ENCODE measurements around the gene PLXNA3. TPM values are rescaled to one million over a fixed set of nuclear protein-coding genes. Genes with fewer than 3 reads are reported as not detected.
"Not testable (repeated sequence)": the region's sequence is repeated elsewhere in the genome, so short reads cannot be mapped to it uniquely, and the experiment has no call there.

The PLXNA3 gene
- total RNA-seq, 1 donor from 2014 or later, result 128 TPM

- DNase-seq (ENCODE audit: low spot score in 2 of 2, unreplicated experiment in 2 of 2), result no peak
- no peak overlapping the region for H3K4me3 Mint-ChIP-seq
- peaks cover 1% of the 10 kb centered on the region for H3K4me1 Mint-ChIP-seq
- H3K9me3 Mint-ChIP-seq, result peaks cover 5% of the 10 kb centered on the region
- H3K36me3 Mint-ChIP-seq, result no peaks in the 10 kb centered on the region
- no peak for TF ChIP-seq CTCF (IDR thresholded peaks at IDR 0.05; ENCODE audit: unreplicated experiment)
- no peaks in the 10 kb centered on the region for H3K27me3 Mint-ChIP-seq (ENCODE audit: low read depth)
- H3K27ac Mint-ChIP-seq, result no peak overlapping the region
These were observed 36.6 kb downstream of the PLXNA3 start for GRCh38 chrX:154494715-154495114.

DNA sequence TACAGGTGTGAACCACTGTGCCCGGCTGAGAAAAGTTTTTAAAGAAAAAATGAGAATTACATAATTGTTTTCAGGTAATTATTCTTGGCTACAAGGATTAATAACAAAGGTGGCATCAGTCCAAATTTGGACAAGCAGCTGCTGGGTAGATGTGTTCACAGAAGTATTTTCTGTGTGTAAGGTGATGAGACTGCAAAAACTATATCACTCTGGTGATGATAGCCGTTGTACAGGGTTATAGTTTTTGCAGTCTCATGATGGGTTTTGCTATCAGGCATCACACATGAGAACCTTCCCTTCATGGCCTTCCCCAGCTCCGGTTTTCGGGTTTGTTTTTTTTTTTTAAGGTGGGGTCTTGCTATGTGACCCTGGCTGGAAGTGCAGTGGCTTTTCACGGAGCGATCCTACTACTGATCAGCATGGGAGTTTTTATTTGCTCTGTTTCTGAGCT lies 37.4 kb downstream of the PLXNA3 start:
- Mint-ChIP-seq H3K4me1 (no peaks in the 10 kb centered on the region), H3K4me3 (no peak overlapping the region), H3K9me3 (peaks cover 5% of the 10 kb centered on the region)

GRCh38 chrX:154496591-154497137 lies 38.6 kb downstream of the PLXNA3 start:
- H3K27ac Mint-ChIP-seq; H3K4me1 Mint-ChIP-seq; H3K36me3 Mint-ChIP-seq; H3K4me3 Mint-ChIP-seq; H3K9me3 Mint-ChIP-seq; H3K27me3 Mint-ChIP-seq (ENCODE audit: low read depth); DNase-seq (ENCODE audit: low spot score in 2 of 2, unreplicated experiment in 2 of 2): not testable (repeated sequence)

More for the DNA sequence above, 37.4 kb downstream of the PLXNA3 start:
- no peak for DNase-seq (ENCODE audit: low spot score in 2 of 2, unreplicated experiment in 2 of 2)
- no peak for TF ChIP-seq CTCF (IDR thresholded peaks at IDR 0.05; ENCODE audit: unreplicated experiment)
- Mint-ChIP-seq H3K36me3 (no peaks in the 10 kb centered on the region), H3K27ac (no peak overlapping the region), H3K27me3 (ENCODE audit: low read depth) (no peaks in the 10 kb centered on the region)

DNA sequence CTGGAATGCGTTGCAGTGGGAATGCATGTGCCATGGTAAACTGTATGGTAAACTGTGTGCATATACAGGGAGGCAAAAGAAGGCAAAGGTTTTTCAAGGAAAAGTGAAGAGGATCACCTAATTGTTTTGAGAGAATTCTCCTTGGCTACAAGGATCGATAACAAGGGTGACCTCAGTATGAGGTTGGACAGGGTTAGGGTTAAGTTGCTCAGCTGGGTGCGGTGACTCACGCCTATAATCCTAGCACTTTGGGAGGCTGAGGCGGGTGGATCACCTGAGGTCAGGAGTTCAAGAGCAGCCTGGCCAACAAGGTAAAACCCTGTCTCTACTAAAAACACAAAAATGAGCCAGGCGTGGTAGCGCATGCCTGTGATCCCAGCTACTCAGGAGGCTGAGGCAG lies 43.3 kb downstream of the PLXNA3 start:
- not testable (repeated sequence) for H3K4me3 Mint-ChIP-seq; H3K36me3 Mint-ChIP-seq; DNase-seq (ENCODE audit: low spot score in 2 of 2, unreplicated experiment in 2 of 2); H3K4me1 Mint-ChIP-seq; H3K9me3 Mint-ChIP-seq; H3K27ac Mint-ChIP-seq; H3K27me3 Mint-ChIP-seq (ENCODE audit: low read depth)

DNA sequence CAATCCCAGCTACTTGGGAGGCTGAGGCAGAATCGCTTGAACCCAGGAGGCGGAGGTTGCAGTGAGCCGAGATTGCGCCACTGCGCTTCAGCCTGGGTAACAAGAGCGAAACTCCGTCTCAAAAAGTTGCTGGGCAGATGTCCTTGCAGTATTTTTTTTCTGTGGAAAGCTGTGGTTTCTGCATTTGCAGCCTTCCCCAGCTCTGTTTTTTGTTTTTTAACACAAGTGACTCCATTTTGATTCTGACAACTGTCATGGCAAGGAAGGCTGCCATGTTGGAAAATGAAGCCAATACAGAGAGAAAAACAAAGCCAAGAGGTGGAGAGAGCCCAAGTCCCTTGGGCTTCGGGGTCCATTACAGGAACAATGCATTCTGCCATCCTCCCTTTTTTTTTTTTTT lies 44.0 kb downstream of the PLXNA3 start:
- Mint-ChIP-seq H3K27me3 (ENCODE audit: low read depth) (no peaks in the 10 kb centered on the region), H3K27ac (no peak overlapping the region), H3K4me3 (no peak overlapping the region), H3K36me3 (peaks cover 3% of the 10 kb centered on the region), H3K4me1 (no peaks in the 10 kb centered on the region), H3K9me3 (peaks cover 8% of the 10 kb centered on the region)
- no peak for DNase-seq (ENCODE audit: low spot score in 2 of 2, unreplicated experiment in 2 of 2)
- TF ChIP-seq CTCF (IDR thresholded peaks at IDR 0.05; ENCODE audit: unreplicated experiment), result no peak

- Mint-ChIP-seq H3K4me3 (no peak overlapping the region), H3K9me3 (peaks cover 8% of the 10 kb centered on the region), H3K4me1 (no peaks in the 10 kb centered on the region), H3K27me3 (ENCODE audit: low read depth) (no peaks in the 10 kb centered on the region), H3K27ac (no peak overlapping the region), H3K36me3 (peaks cover 3% of the 10 kb centered on the region)
- TF ChIP-seq CTCF (IDR thresholded peaks at IDR 0.05; ENCODE audit: unreplicated experiment), result no peak
- no peak for DNase-seq (ENCODE audit: low spot score in 2 of 2, unreplicated experiment in 2 of 2)
These were observed 44.9 kb downstream of the PLXNA3 start for GRCh38 chrX:154502989-154503388.

GRCh38 chrX:154505734-154506133 lies 47.7 kb downstream of the PLXNA3 start:
- H3K4me1 Mint-ChIP-seq, result no peaks in the 10 kb centered on the region
- no peak for DNase-seq (ENCODE audit: low spot score in 2 of 2, unreplicated experiment in 2 of 2)
- no peaks in the 10 kb centered on the region for H3K27me3 Mint-ChIP-seq (ENCODE audit: low read depth)
- TF ChIP-seq CTCF (IDR thresholded peaks at IDR 0.05; ENCODE audit: unreplicated experiment), result no peak
- no peak overlapping the region for H3K27ac Mint-ChIP-seq
- peaks cover 18% of the 10 kb centered on the region for H3K36me3 Mint-ChIP-seq
- H3K9me3 Mint-ChIP-seq, result peaks cover 18% of the 10 kb centered on the region
- H3K4me3 Mint-ChIP-seq, result no peak overlapping the region
